ENCODE results near the gene EFHC2. TPM values are rescaled to one million over a fixed set of nuclear protein-coding genes. Genes with fewer than 3 reads are reported as not detected.

Gene EFHC2
- total and polyA plus RNA-seq, 12 donors = 1.5 to 17.9 (median 10.3) TPM

DNA sequence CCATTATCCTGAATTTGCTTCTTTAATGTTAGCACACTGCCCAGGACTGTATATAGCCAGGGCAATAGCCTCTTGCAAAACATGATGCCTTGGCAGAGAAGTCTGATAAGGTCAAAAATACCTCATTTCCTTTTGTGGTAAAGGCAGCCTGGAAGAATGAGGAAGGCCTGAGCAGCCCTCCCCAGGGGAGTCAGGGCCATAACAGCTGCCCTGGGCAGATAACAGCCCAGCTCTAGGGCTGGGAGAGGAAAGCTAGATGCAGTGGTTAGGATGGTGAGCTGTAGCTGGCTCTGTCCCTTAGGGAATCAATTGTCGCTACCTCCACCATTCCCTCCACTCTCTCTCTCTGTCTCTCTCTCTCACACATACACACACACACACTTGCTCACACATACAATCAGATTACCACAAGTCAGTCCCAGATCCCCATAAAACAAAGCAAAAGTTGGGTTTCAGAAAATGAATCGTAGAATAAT is 29.2 kb downstream of the EFHC2 start:
- ATAC-seq (peak; percentile 93 to 99 (median 96)), DNase-seq (peak; percentile 26 to 41)
- intact Hi-C loops (cut with DNase I) = no loop called here
- Histone ChIP-seq H3K27me3 (peaks cover 0 to 35% (median 0%) of the 10 kb centered on the region in 7 donors), H3K4me1 (peaks cover 0 to 16% (median 0%) of the 10 kb centered on the region in 9 donors), H3K9me3 (peaks cover 0 to 2% (median 0%) of the 10 kb centered on the region in 11 donors), H3K4me3 (no peak overlapping the region), H3K27ac (peak overlapping the region in 7 of 10 donors; percentile 5 to 73 (median 62)), H3K36me3 (no peaks in the 10 kb centered on the region)
- TF ChIP-seq, protein P1, sequence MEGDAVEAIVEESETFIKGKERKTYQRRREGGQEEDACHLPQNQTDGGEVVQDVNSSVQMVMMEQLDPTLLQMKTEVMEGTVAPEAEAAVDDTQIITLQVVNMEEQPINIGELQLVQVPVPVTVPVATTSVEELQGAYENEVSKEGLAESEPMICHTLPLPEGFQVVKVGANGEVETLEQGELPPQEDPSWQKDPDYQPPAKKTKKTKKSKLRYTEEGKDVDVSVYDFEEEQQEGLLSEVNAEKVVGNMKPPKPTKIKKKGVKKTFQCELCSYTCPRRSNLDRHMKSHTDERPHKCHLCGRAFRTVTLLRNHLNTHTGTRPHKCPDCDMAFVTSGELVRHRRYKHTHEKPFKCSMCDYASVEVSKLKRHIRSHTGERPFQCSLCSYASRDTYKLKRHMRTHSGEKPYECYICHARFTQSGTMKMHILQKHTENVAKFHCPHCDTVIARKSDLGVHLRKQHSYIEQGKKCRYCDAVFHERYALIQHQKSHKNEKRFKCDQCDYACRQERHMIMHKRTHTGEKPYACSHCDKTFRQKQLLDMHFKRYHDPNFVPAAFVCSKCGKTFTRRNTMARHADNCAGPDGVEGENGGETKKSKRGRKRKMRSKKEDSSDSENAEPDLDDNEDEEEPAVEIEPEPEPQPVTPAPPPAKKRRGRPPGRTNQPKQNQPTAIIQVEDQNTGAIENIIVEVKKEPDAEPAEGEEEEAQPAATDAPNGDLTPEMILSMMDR (IDR thresholded peaks at IDR 0.05) = no peak
- 40 to 47% methylated on average over 2 of the region's 2 CpGs for WGBS, 2 donors

DNA sequence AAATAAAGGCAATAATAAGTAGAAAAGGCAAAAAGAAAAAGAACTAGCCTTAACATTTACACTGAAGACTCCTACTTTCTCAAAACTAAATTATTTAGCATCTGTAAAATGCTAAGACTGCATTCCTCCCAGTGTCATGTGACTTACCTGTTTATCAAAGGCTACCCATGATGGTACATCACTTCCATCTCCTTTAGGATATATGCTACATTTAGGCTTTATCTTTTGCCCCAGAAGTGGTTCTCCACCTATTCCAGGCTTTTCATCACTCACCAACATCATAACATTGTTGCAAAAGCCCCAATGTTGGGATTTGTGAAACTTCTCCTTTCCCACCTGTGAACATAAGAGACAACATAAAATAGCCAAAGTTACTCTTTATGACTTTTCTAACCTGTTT is 31.1 kb downstream of the EFHC2 start:
- intact Hi-C loops (cut with DNase I) = no loop called here
- H3K4me3 ChIP-seq = no peak overlapping the region
- ATAC-seq = no peak
- H3K9me3 ChIP-seq = no peaks in the 10 kb centered on the region
- DNase-seq = no peak
- TF ChIP-seq, protein P1 (IDR thresholded peaks at IDR 0.05) = no peak
- no peak overlapping the region for H3K27ac ChIP-seq
- H3K27me3 ChIP-seq = peaks cover 0 to 53% (median 0%) of the 10 kb centered on the region in 7 donors
- H3K36me3 ChIP-seq = no peaks in the 10 kb centered on the region
- peaks cover 0 to 16% (median 0%) of the 10 kb centered on the region in 9 donors for H3K4me1 ChIP-seq

DNA sequence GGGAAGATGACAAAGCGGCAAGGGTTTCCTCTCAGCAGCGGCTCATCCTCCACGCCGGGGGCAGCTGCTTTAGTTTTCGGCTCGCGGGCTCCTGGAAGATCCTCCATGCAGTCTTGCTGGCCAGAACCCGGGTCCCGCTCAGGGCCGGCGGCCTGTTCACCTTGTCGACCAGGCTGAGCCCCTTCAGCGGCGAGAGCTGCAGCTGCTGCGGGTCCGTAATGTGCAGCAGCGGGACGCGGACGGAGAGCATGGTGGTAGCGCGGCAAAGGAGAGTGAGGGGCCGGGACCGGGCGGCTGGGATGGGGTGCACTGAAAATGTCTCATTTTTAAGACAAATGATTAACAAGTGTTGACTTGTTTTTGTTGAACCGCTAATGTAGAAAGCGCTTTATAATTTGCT is 33.2 kb downstream of the EFHC2 start:
- ATAC-seq (no peak), DNase-seq (no peak)
- intact Hi-C loops (cut with DNase I) = no loop called here
- Histone ChIP-seq H3K27ac (no peak overlapping the region), H3K36me3 (no peaks in the 10 kb centered on the region), H3K4me1 (peaks cover 0 to 16% (median 0%) of the 10 kb centered on the region in 9 donors), H3K27me3 (peaks cover 0 to 53% (median 0%) of the 10 kb centered on the region in 7 donors), H3K9me3 (no peaks in the 10 kb centered on the region), H3K4me3 (peak overlapping the region in 1 of 10 donors; percentile 9)
- TF ChIP-seq, protein P1 (IDR thresholded peaks at IDR 0.05) = no peak
- WGBS, 2 donors = 94 to 96% methylated on average over 27 of the region's 27 CpGs

DNA sequence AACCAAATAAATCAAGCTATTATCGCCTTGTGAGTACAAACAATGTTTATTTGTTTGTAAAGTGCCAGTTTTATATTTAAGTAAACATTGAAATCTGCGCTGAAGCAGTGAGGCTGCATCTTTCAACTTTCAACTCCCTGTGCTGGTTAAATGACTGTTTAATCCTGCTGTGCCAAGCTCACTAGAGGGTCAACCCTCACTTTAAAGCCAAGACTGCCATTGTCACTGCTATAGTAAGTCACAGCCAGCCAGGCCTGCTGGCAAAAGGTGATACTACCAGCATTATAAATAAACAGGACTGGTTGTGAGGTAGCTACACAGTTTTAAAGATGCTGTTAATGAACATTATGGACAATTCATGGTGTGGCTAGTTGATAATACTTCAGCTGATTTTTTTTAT is 34.6 kb downstream of the EFHC2 start:
- WGBS, 2 donors = 69 to 74% methylated on average over 2 of the region's 2 CpGs
- DNase-seq (no peak), ATAC-seq (peak in 4 of 8 donors; percentile 30 to 65 (median 58))
- TF ChIP-seq, protein P1 (IDR thresholded peaks at IDR 0.05) = no peak
- Histone ChIP-seq H3K9me3 (no peaks in the 10 kb centered on the region), H3K4me1 (peaks cover 0 to 14% (median 0%) of the 10 kb centered on the region in 9 donors), H3K27ac (no peak overlapping the region), H3K4me3 (no peak overlapping the region), H3K36me3 (no peaks in the 10 kb centered on the region), H3K27me3 (peaks cover 0 to 53% (median 0%) of the 10 kb centered on the region in 7 donors)
- intact Hi-C loops (cut with DNase I) = no loop called here
